GM23338 (cell line): ENCODE data around the gene PCDHB16. TPM values are rescaled to one million over a fixed set of nuclear protein-coding genes. Genes with fewer than 3 reads are reported as not detected.
A peak's percentile ranks its signal among the peaks of the same experiment; 100 is the strongest.
"Not testable (repeated sequence)": the region's sequence is repeated elsewhere in the genome, so short reads cannot be mapped to it uniquely, and the experiment has no call there.

ENCODE experiments used
- ATAC-seq: fragments of 200-7000 bp; cut with Tn5 transposase; 3 replicates; pipeline ENCODE4 v1.9.1; 2020
- DNase-seq: peaks from one replicate; pipeline ENCODE4 v3.0.0-alpha.2; 2015; ENCODE audit warnings: low spot score
- H2AFZ ChIP-seq: fragments of 200-600 bp; sonication (generic); 2 replicates; pipeline ENCODE4 v1.8.0; 2016; ENCODE audit warnings: antibody characterized with exemption, mild to moderate bottlenecking, moderate library complexity
- H3F3A ChIP-seq: fragments of 200-600 bp; sonication (generic); replicated peaks from 2 replicates; pipeline ENCODE4 v1.8.0; 2017; ENCODE audit warnings: antibody characterized with exemption, mixed run types, low read depth
- H3K27ac ChIP-seq: fragments of 200-600 bp; sonication (generic); 2 replicates; pipeline ENCODE4 v1.6.1; 2016; ENCODE audit warnings: low read depth
- H3K27me3 ChIP-seq: fragments of 200-600 bp; sonication (generic); 2 replicates; pipeline ENCODE4 v1.8.0; 2016; ENCODE audit warnings: mild to moderate bottlenecking, mixed run types, moderate library complexity; ENCODE audit not compliant: insufficient read depth
- H3K36me3 ChIP-seq: fragments of 200-600 bp; sonication (generic); 2 replicates; pipeline ENCODE4 v1.8.0; 2016; ENCODE audit warnings: mild to moderate bottlenecking; ENCODE audit not compliant: insufficient read depth
- H3K4me1 ChIP-seq: fragments of 200-600 bp; sonication (generic); 2 replicates; pipeline ENCODE4 v1.8.0; 2016; ENCODE audit warnings: mild to moderate bottlenecking, moderate library complexity; ENCODE audit not compliant: insufficient read depth
- H3K4me2 ChIP-seq: fragments of 200-600 bp; sonication (generic); 2 replicates; pipeline ENCODE4 v1.7.1; 2017; ENCODE audit warnings: mixed run types
- H3K4me3 ChIP-seq: fragments of 200-600 bp; sonication (generic); 2 replicates; pipeline ENCODE4 v1.6.1; 2016; ENCODE audit warnings: mixed run types
- H3K79me2 ChIP-seq: fragments of 200-600 bp; sonication (generic); replicated peaks from 2 replicates; pipeline ENCODE4 v1.8.0; 2017; ENCODE audit warnings: mild to moderate bottlenecking; ENCODE audit not compliant: insufficient read depth
- H3K9me2 ChIP-seq: fragments of 200-600 bp; sonication (generic); 2 replicates; pipeline ENCODE4 v1.8.0; 2017; ENCODE audit not compliant: insufficient read depth
- H4K20me1 ChIP-seq: fragments of 200-600 bp; sonication (generic); replicated peaks from 2 replicates; pipeline ENCODE4 v1.8.0; 2017; ENCODE audit warnings: mild to moderate bottlenecking; ENCODE audit not compliant: insufficient read depth
- H3K27ac Mint-ChIP-seq: 2 replicates; pipeline ENCODE4 v1.8.0; 2020; ENCODE audit warnings: inconsistent platforms, mild to moderate bottlenecking, moderate library complexity, mixed read lengths
- H3K27me3 Mint-ChIP-seq: 3 replicates; pipeline ENCODE4 v1.8.0; 2022; ENCODE audit warnings: low read depth, mild to moderate bottlenecking, moderate library complexity, mixed read lengths, inconsistent platforms; ENCODE audit not compliant: insufficient read depth, poor library complexity
- H3K36me3 Mint-ChIP-seq: 3 replicates; pipeline ENCODE4 v1.8.0; 2021; ENCODE audit warnings: low read depth, mild to moderate bottlenecking, inconsistent platforms, moderate library complexity, mixed read lengths
- H3K4me1 Mint-ChIP-seq: 3 replicates; pipeline ENCODE4 v1.8.0; 2020; ENCODE audit warnings: mild to moderate bottlenecking, inconsistent platforms, mixed read lengths
- H3K4me3 Mint-ChIP-seq: 3 replicates; pipeline ENCODE4 v1.8.0; 2021; ENCODE audit warnings: moderate library complexity, mild to moderate bottlenecking, inconsistent platforms, mixed read lengths
- H3K9me3 Mint-ChIP-seq: 3 replicates; pipeline ENCODE4 v1.8.0; 2020; ENCODE audit warnings: moderate library complexity, mild to moderate bottlenecking, inconsistent platforms, mixed read lengths
- CREB1 ChIP-seq: fragments of 250-450 bp; sonication (Bioruptor Pico); IDR thresholded peaks from 2 replicates; pipeline ENCODE4 v1.5.0; 2020; ENCODE audit warnings: low read depth, mild to moderate bottlenecking, moderate library complexity
- CTCF ChIP-seq, 2 experiments: fragments of 200-600 bp in 1 of 2; sonication (generic) in 1 of 2; conservative IDR thresholded peaks; 2 replicates each; pipeline versions ENCODE4 v1.5.1 to v1.6.1; 2016 to 2017; ENCODE audit warnings: antibody characterized with exemption in 2 of 2, low read depth in 2 of 2, mild to moderate bottlenecking in 2 of 2, moderate library complexity in 1 of 2
- ETS1 ChIP-seq: IDR thresholded peaks from 2 replicates; pipeline ENCODE4 v1.6.1; 2016; ENCODE audit warnings: antibody characterized with exemption
- JUNB ChIP-seq: IDR thresholded peaks from one replicate; pipeline ENCODE4 v1.6.1; 2016; ENCODE audit warnings: antibody characterized with exemption; ENCODE audit not compliant: unreplicated experiment
- NANOG ChIP-seq: IDR thresholded peaks from 2 replicates; pipeline ENCODE4 v1.6.1; 2016; ENCODE audit warnings: antibody characterized with exemption, borderline replicate concordance
- POLR2AphosphoS5 ChIP-seq: IDR thresholded peaks from 2 replicates; pipeline ENCODE4 v1.6.1; 2016; ENCODE audit warnings: antibody characterized with exemption, low read depth
- REST ChIP-seq: IDR thresholded peaks from one replicate; pipeline ENCODE4 v1.6.1; 2018; ENCODE audit warnings: antibody characterized with exemption; ENCODE audit not compliant: unreplicated experiment
- STAT1 ChIP-seq: IDR thresholded peaks from one replicate; pipeline ENCODE4 v1.6.1; 2016; ENCODE audit warnings: antibody characterized with exemption; ENCODE audit not compliant: unreplicated experiment
- ZNF114 ChIP-seq: fragments of 250-450 bp; sonication (Bioruptor Pico); IDR thresholded peaks from 2 replicates; pipeline ENCODE4 v1.5.0; 2020; ENCODE audit warnings: mild to moderate bottlenecking, moderate library complexity
- ZNF331 ChIP-seq: fragments of 250-450 bp; sonication (Bioruptor Pico); IDR thresholded peaks from 2 replicates; pipeline ENCODE4 v1.5.0; 2020; ENCODE audit warnings: low read depth, mild to moderate bottlenecking, moderate library complexity
- polyA plus RNA-seq: library from polyadenylated mRNA; unstranded; fragments of >200 nt; fragmentation: Nextera tagmentation; extraction: Ambion mirVana; gene quantifications from 2 replicates; pipeline ENCODE4 v1.2.1, GENCODE V29; 2016
- total RNA-seq: library from RNA; depleted of rRNA; stranded (reverse); fragments of >200 nt; shearing (Covaris generic); gene quantifications from 2 replicates; pipeline ENCODE4 v1.2.3, GENCODE V29; 2014

The PCDHB16 gene
- total and polyA plus RNA-seq, 2 experiments from 2014 or later: 0.92 to 2.4 TPM

- no peaks in the 10 kb centered on the region for H3K9me2 ChIP-seq
- no peaks in the 10 kb centered on the region for H3K27me3 ChIP-seq
- H3K27me3 Mint-ChIP-seq: peaks cover 4% of the 10 kb centered on the region
- no peaks in the 10 kb centered on the region for H3K4me1 ChIP-seq
- H2AFZ ChIP-seq: peak within 1 kb of the TSS; percentile 75
- H4K20me1 ChIP-seq: no peaks in the 10 kb centered on the region
- H3K9me3 Mint-ChIP-seq: peaks cover 31% of the 10 kb centered on the region
- peak within 1 kb of the TSS; percentile 61 for H3K4me3 Mint-ChIP-seq
- H3K27ac ChIP-seq: no peak within 1 kb of the TSS
- no peak within 1 kb of the TSS for H3K27ac Mint-ChIP-seq
- TF ChIP-seq NANOG (no peak), ZNF114 (CRISPR knock-in tag) (no peak), CTCF (conservative IDR thresholded peaks at IDR 0.05; ENCODE audit: low read depth in 2 of 2) (peak; percentile 93 to 99), CREB1 (CRISPR knock-in tag) (no peak)
- DNase-seq (peak; percentile 90), ATAC-seq (peak; percentile 94)
- H3K4me1 Mint-ChIP-seq: peaks cover 5% of the 10 kb centered on the region; the same call in 1 of the 3 replicates
- H3K36me3 Mint-ChIP-seq: peaks cover 20% of the 10 kb centered on the region
- H3K79me2 ChIP-seq: no peaks in the 10 kb centered on the region
- H3K4me3 ChIP-seq: peak within 1 kb of the TSS; percentile 39; the same call in 1 of the 2 replicates
- no peaks in the 10 kb centered on the region for H3F3A ChIP-seq
- H3K36me3 ChIP-seq: no peaks in the 10 kb centered on the region; the same call in 1 of the 2 replicates
- peak within 1 kb of the TSS; percentile 69 for H3K4me2 ChIP-seq
Measured at GRCh38 chr5:141192110-141192725, 10.0 kb downstream of the PCDHB16 start, which contains the start of gene PCDHB10. PCDHB10 (plus strand) TSS chr5:141192353; CDS start chr5:141192553, 200 bp downstream.

- H4K20me1 ChIP-seq, H3K27ac Mint-ChIP-seq, H3F3A ChIP-seq, H3K27ac ChIP-seq, H3K27me3 Mint-ChIP-seq, H3K79me2 ChIP-seq, H3K4me1 ChIP-seq, H3K4me3 ChIP-seq, H3K4me2 ChIP-seq, H3K4me1 Mint-ChIP-seq, ATAC-seq, H3K4me3 Mint-ChIP-seq, H3K36me3 ChIP-seq, H3K9me2 ChIP-seq, DNase-seq, H3K27me3 ChIP-seq, H2AFZ ChIP-seq: not testable (repeated sequence)
- Mint-ChIP-seq H3K9me3 (peaks cover 28% of the 10 kb centered on the region), H3K36me3 (peaks cover 16% of the 10 kb centered on the region)
Measured at GRCh38 chr5:141194332-141194731, 12.1 kb downstream of the PCDHB16 start.

GRCh38 chr5:141196363-141196762 lies 14.2 kb downstream of the PCDHB16 start:
- DNase-seq (no peak), ATAC-seq (no peak)
- H3K27ac ChIP-seq: no peak overlapping the region
- H3F3A ChIP-seq: no peaks in the 10 kb centered on the region
- H2AFZ ChIP-seq: no peak overlapping the region
- no peaks in the 10 kb centered on the region; the same call in 1 of the 2 replicates for H3K36me3 ChIP-seq
- no peak overlapping the region for H3K27ac Mint-ChIP-seq
- no peak overlapping the region for H3K4me3 Mint-ChIP-seq
- peaks cover 4% of the 10 kb centered on the region for H3K27me3 Mint-ChIP-seq
- H3K9me2 ChIP-seq: no peaks in the 10 kb centered on the region
- H3K4me1 Mint-ChIP-seq: peaks cover 7% of the 10 kb centered on the region; the same call in 1 of the 3 replicates
- no peak overlapping the region for H3K4me3 ChIP-seq
- H3K79me2 ChIP-seq: no peaks in the 10 kb centered on the region
- H3K4me1 ChIP-seq: no peaks in the 10 kb centered on the region
- H4K20me1 ChIP-seq: no peaks in the 10 kb centered on the region
- no peaks in the 10 kb centered on the region for H3K27me3 ChIP-seq
- peaks cover 22% of the 10 kb centered on the region for H3K36me3 Mint-ChIP-seq
- H3K4me2 ChIP-seq: no peak overlapping the region
- H3K9me3 Mint-ChIP-seq: peaks cover 39% of the 10 kb centered on the region
- TF ChIP-seq POLR2AphosphoS5 (no peak), STAT1 (no peak), ZNF331 (CRISPR knock-in tag) (no peak), CREB1 (CRISPR knock-in tag) (no peak), REST (no peak), CTCF (conservative IDR thresholded peaks at IDR 0.05; ENCODE audit: low read depth in 2 of 2) (no peak), JUNB (no peak), ZNF114 (CRISPR knock-in tag) (no peak), ETS1 (no peak)
